Heart left ventricle (tissue), 13 donors: ENCODE results near the gene PRKAB2.

Experiments used
- POLR2A ChIP-seq, 2 donors: fragments of 450-650 bp; IDR thresholded peaks; one replicate each; pipeline ENCODE4 v1.6.1; 2017; ENCODE audit warnings: antibody characterized with exemption in 2 of 2, mild to moderate bottlenecking in 2 of 2, moderate library complexity in 2 of 2
- TF ChIP-seq, protein P1 (sequence below), 12 donors: fragments of 200-600 bp; sonication (generic) in 4 of 12; IDR thresholded peaks; one replicate each; pipeline versions ENCODE4 v1.5.0 to v1.8.0; 2018 to 2022; ENCODE audit warnings: antibody characterized with exemption in 12 of 12, mild to moderate bottlenecking in 5 of 12
- donor health status: ischemic (EF 13 %, LVEDD 7.1; RV severe dilation, severe dysfunction).
- donor health status: DM: no; HTN: yes; CAD: no.
- donor health status: DM: no; HTN: no; CAD: no.
- donor health status: ischemic (EF 25% LVEDD 6.9; RV normal size, moderate dysfunction).
- donor health status: ischemic (EF 25% LVEDD 5.7; RV mildly dilated, moderate dysfunction).
- donor health status: ischemic (EF 35%, LVEDD 5.7; RV mildly dilated, moderate dysfunction).
- donor health status: nonischemic (EF 11% LVEDD 7.7; RV severe dilation, severe dysfunction).
- donor health status: DM: yes; HTN: yes; CAD: no.
- donor health status: PGD.
- donor health status: ischemic (EF 29% LVEDD 5.4; RV normal size, mild dysfunction).
- donor health status: nonischemic (EF 23%, LVEDD 6.1; RV moderate dilation, normal function).

DNA sequence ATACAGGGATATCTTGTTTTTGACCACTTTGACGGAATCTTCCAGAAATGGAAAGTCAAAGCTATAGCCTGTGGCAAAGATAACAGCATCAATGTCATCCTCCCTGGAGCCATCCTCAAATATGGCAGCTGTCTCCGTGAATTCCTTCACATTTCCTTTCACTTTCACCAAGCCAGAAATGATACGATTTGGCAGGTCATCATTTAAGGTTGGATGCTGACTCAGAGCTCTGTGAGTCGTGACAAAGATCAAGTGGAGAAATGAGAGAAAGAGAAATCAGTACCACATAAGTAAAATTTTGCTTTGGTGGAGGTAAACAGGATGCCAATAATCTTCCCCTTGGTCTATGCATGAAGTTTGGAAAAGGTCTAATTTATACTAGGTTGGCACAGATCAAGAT is 29.0 kb upstream of the PRKAB2 start:
- TF ChIP-seq, protein P1, sequence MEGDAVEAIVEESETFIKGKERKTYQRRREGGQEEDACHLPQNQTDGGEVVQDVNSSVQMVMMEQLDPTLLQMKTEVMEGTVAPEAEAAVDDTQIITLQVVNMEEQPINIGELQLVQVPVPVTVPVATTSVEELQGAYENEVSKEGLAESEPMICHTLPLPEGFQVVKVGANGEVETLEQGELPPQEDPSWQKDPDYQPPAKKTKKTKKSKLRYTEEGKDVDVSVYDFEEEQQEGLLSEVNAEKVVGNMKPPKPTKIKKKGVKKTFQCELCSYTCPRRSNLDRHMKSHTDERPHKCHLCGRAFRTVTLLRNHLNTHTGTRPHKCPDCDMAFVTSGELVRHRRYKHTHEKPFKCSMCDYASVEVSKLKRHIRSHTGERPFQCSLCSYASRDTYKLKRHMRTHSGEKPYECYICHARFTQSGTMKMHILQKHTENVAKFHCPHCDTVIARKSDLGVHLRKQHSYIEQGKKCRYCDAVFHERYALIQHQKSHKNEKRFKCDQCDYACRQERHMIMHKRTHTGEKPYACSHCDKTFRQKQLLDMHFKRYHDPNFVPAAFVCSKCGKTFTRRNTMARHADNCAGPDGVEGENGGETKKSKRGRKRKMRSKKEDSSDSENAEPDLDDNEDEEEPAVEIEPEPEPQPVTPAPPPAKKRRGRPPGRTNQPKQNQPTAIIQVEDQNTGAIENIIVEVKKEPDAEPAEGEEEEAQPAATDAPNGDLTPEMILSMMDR (IDR thresholded peaks at IDR 0.05), result no peak
- no peak for TF ChIP-seq POLR2A (IDR thresholded peaks at IDR 0.05)
